BJ (cell line): ENCODE data around the gene ZSWIM3. TPM values are rescaled to one million over a fixed set of nuclear protein-coding genes. Genes with fewer than 3 reads are reported as not detected.

Experiments
- CTCF ChIA-PET: fragments of 350-600 bp; formaldehyde crosslinking; extraction: SDS; loops from one replicate; lab custom pipeline; 2021; ENCODE audit warnings: antibody characterized with exemption, inconsistent platforms; lab: Yijun Ruan, JAX
- POLR2A ChIA-PET: fragments of 300-600 bp; sonication (Branson Sonifier 250); formaldehyde crosslinking; extraction: SDS; loops from one replicate; lab custom pipeline; 2021; ENCODE audit warnings: antibody characterized with exemption; lab: Charles Lee
- DNase-seq: peaks from one replicate; pipeline ENCODE4 v3.0.0-alpha.2; 2011; ENCODE audit warnings: low read depth
- H3K27me3 ChIP-seq: 2 replicates; pipeline ENCODE4 v1.6.0; 2011; ENCODE audit warnings: low read length; ENCODE audit not compliant: control insufficient read depth, insufficient read depth
- H3K36me3 ChIP-seq: 2 replicates; pipeline ENCODE4 v1.5.1; 2011; ENCODE audit warnings: low read length; ENCODE audit not compliant: control insufficient read depth, insufficient read depth
- H3K4me3 ChIP-seq: 2 replicates; pipeline ENCODE4 v1.5.1; 2011; ENCODE audit warnings: low read depth, mild to moderate bottlenecking, control low read depth, low read length
- polyA minus RNA-seq: library from RNA; depleted of rRNA, polyadenylated mRNA; stranded (reverse); fragments of >200 nt; gene quantifications from 2 replicates; pipeline ENCODE4 v1.2.3, GENCODE V29; 2011; rRNA and poly(A)+ RNA removed
- polyA plus RNA-seq: library from polyadenylated mRNA; depleted of rRNA; stranded (reverse); fragments of >200 nt; gene quantifications from 2 replicates; pipeline ENCODE4 v1.2.3, GENCODE V29; 2011; rRNA removed
- TF ChIP-seq, protein P1 (sequence below): IDR thresholded peaks from 2 replicates; pipeline ENCODE4 v1.5.1; 2011; ENCODE audit warnings: low read depth, mild to moderate bottlenecking, control low read depth, inconsistent platforms, low read length, moderate library complexity; ENCODE audit not compliant: insufficient read depth

Gene ZSWIM3
- polyA plus RNA-seq = 3.7 and 4.5 TPM in 2 replicates
- 5.4 and 11.1 TPM in 2 replicates for polyA minus RNA-seq

DNA sequence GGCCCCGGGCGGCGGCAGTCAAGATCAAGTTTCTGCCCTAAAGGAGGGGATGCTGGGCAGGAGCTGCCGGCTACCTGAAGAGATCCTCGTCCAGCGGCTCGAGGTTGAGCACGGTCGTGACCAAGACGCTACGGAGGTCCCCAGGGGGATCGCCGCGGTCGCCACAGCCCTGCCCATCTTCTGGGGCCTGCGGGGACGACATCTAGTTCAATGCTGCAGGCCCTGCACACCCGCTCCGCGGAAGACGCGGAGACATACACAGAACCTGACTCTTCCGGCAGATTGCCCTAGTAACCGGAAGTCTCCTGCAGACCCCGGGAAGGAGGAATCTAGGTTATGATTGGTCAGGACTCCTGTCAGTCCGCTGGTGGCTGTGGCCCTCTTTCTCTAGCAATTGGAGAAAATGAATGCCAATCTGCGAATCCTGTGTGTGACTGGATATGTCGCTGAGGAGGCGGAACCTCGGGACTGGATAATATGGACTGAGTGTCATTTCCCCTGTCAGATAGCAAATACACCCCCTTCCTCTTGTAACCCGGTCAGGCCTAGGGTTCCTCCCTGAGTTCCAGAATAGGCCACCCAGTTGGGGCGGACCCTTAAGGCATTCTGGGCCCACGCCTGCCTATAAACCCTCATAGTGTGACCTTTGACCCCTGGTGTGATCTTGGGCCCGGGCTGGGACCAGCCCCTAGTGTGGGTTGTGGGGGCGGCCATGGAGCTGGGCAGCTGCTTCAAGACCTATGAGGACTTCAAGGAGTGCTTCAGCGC is at the start of gene ZSWIM3, which contains the start of gene ACOT8:
TSS of gene ZSWIM3 (plus strand) at position 501 of the 768 bp plus-strand sequence. CDS start at position 713, 212 bp downstream.
TSS of gene ACOT8 (minus strand) at position 279 of the 768 bp plus-strand sequence. CDS start at position 202, 77 bp downstream.
- H3K36me3 ChIP-seq = no peaks in the 10 kb centered on the region
- H3K4me3 ChIP-seq = peak within 1 kb of the TSS; percentile 68
- CTCF ChIA-PET = interaction anchor here (0.6 to 1.3 kb wide), 3 partner anchors 10 to 127 kb away, joined by 3 to 5 read pairs (median 3); no protein-coding TSS in a partner anchor
- POLR2A ChIA-PET = no interaction called here
- no peaks in the 10 kb centered on the region for H3K27me3 ChIP-seq
- peak; percentile 97 for DNase-seq
- TF ChIP-seq, protein P1, sequence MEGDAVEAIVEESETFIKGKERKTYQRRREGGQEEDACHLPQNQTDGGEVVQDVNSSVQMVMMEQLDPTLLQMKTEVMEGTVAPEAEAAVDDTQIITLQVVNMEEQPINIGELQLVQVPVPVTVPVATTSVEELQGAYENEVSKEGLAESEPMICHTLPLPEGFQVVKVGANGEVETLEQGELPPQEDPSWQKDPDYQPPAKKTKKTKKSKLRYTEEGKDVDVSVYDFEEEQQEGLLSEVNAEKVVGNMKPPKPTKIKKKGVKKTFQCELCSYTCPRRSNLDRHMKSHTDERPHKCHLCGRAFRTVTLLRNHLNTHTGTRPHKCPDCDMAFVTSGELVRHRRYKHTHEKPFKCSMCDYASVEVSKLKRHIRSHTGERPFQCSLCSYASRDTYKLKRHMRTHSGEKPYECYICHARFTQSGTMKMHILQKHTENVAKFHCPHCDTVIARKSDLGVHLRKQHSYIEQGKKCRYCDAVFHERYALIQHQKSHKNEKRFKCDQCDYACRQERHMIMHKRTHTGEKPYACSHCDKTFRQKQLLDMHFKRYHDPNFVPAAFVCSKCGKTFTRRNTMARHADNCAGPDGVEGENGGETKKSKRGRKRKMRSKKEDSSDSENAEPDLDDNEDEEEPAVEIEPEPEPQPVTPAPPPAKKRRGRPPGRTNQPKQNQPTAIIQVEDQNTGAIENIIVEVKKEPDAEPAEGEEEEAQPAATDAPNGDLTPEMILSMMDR = no peak

DNA sequence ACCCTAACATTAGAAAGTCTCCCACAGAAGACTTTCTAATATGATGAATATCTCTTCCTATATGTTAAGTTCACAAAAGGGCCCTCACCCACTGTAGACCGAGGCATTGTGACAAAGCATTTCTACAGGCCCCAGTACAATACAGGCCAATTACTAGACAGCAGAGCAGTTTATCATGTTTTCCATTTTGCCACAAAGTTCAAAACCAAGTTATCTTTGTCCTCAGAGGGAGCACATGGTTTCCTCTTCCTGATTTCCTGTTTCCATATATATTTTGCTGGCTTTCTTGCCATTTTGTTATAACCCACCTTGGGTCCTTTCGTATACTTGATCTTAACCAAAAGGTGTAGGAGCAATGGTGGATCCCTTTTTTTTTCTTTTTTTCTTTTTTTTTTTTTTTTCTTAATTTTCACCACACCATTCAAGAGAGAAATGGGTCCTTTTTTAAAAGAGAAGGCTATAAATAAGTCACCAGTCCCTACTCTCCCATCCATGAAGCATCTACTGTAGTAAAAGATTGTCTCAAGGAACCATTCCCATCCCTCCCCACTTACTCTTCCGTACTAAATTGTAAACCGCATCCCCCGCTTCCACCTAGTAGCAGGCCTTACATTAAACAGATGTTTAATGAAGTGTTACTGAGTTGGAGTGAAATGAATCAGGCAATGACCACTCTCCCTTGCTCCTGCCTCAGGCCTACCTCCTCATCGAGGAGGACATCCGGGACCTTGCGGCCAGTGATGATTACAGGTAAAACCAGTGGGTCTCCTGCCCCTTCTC is 47.0 kb upstream of the ZSWIM3 start:
- H3K36me3 ChIP-seq = peaks cover 17% of the 10 kb centered on the region

DNA sequence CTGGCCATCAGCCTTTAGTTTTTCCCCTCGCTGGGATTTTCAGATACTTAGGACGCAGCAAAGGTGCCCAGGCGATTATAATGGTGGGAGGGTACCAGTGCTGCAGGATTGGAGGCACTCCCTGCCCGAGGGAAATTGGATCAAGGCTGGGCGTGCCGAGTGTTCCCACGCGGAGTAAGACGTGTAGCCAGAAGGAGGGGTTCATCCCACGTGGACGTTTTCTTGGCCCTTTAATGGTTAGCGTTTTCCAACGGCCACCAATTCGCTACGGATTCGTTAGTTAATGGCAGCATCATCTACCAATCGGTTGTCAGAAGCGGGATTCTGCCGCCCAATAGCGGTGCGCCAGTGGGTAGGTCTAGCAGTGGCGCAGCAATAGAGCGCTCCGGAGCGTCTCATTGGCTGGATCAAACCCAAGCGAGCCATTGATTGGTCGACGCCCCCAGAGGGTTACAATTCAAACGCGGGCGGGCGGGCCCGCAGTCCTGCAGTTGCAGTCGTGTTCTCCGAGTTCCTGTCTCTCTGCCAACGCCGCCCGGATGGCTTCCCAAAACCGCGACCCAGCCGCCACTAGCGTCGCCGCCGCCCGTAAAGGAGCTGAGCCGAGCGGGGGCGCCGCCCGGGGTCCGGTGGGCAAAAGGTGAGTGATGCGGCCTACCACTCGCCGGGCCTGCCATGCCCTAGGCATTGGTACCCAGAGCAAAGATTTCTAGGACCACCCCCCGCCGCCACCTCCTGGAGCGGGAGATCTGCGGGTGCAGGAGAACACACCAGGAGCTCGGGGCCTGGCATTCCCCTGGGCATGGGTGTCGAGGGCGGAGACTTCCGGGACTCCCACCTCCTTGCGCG is 45.0 kb upstream of the ZSWIM3 start, which contains the start of gene UBE2C:
TSS of gene UBE2C (plus strand) at position 488 of the 849 bp plus-strand sequence. CDS start at position 540, 52 bp downstream.
- DNase-seq = peak; percentile 99
- ChIA-PET POLR2A (interaction anchor here (0.6 kb wide), 1 partner anchor 1502 kb away, joined by 3 read pairs; the partner anchor contains the start of gene FITM2), CTCF (interaction anchor here (0.8 to 2.0 kb wide), 6 partner anchors 11 to 450 kb away, joined by 3 to 11 read pairs (median 3); partner anchors contain the start of gene SYS1)
- Histone ChIP-seq H3K27me3 (no peaks in the 10 kb centered on the region), H3K36me3 (peaks cover 13% of the 10 kb centered on the region), H3K4me3 (peak within 1 kb of the TSS; percentile 60)
- TF ChIP-seq, protein P1 = no peak

More for the DNA sequence above, 47.0 kb upstream of the ZSWIM3 start:
- ChIA-PET POLR2A (no interaction called here), CTCF (interaction anchor here (2.3 kb wide), 1 partner anchor 11 kb away, joined by 10 read pairs; no protein-coding TSS in a partner anchor)
- no peak overlapping the region for H3K4me3 ChIP-seq
- DNase-seq = no peak
- TF ChIP-seq, protein P1 = no peak
- H3K27me3 ChIP-seq = no peaks in the 10 kb centered on the region

DNA sequence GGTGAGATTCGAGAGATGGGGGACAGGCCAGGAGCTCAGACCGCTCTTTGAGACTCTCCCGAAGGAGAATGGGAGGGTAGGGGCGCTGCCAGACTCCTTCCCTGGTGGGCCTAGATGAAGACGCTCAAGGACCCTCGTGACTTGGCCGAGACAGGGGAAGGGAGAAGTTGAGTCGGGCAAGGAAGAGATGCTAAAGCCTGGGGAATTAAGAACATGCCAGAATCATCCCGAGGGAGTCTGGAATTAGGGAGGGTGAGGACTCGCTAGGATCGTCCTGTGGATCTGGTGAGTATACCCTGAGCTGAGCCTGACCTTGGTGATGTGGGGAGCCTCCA is 44.4 kb upstream of the ZSWIM3 start:
- POLR2A ChIA-PET = interaction anchor here (0.6 kb wide), 1 partner anchor 1502 kb away, joined by 3 read pairs; the partner anchor contains the start of gene FITM2
- no peak for DNase-seq
- peaks cover 12% of the 10 kb centered on the region for H3K36me3 ChIP-seq
- H3K4me3 ChIP-seq = peak overlapping the region; percentile 60
- TF ChIP-seq, protein P1 = no peak
- CTCF ChIA-PET = interaction anchor here (0.8 to 2.0 kb wide), 6 partner anchors 10 to 450 kb away, joined by 3 to 11 read pairs (median 3); partner anchors contain the start of gene SYS1
- H3K27me3 ChIP-seq = no peaks in the 10 kb centered on the region
